K562 (cell line): ENCODE data around the gene ACADM. TPM values are rescaled to one million over a fixed set of nuclear protein-coding genes. Genes with fewer than 3 reads are reported as not detected.

Source experiments
- COPS2 ChIP-seq: fragments of 450-650 bp; conservative IDR thresholded peaks from 2 replicates; pipeline ENCODE4 v1.6.1; 2016; ENCODE audit warnings: mild to moderate bottlenecking, moderate library complexity
- GABPB1 ChIP-seq: sonication (generic); formaldehyde crosslinking; IDR thresholded peaks from 2 replicates; pipeline ENCODE4 v1.8.0; 2022; ENCODE audit warnings: mild to moderate bottlenecking, missing genetic modification reagents
- SMAD1 ChIP-seq: fragments of 150-350 bp; IDR thresholded peaks from 2 replicates; pipeline ENCODE4 v1.6.1; 2014; ENCODE audit warnings: low read length, low read depth; ENCODE audit not compliant: partially characterized antibody
- polyA plus RNA-seq, 8 experiments: library from polyadenylated mRNA; depleted of rRNA in 4 of 8; stranded (reverse) in 5 of 8; unstranded in 3 of 8; fragments of >200 nt; fragmentation: Nextera tagmentation in 2 of 8; fragmentation: Illumina TruSeq in 1 of 8; extraction: Ambion mirVana in 2 of 8; extraction: Trizol in 1 of 8; gene quantifications; 2 replicates each; pipeline versions ENCODE4 v1.2.1 to v1.2.3, GENCODE V29; 2011 to 2014; ENCODE audit warnings: inconsistent platforms in 1 of 8, missing spikeins in 1 of 8
- total RNA-seq, 7 experiments: library from RNA; depleted of rRNA in 6 of 7; stranded (reverse); fragments of >200 nt in 6 of 7; fragmentation: Illumina TruSeq in 2 of 7; extraction: Trizol in 2 of 7; gene quantifications; 2 replicates each; pipeline versions ENCODE4 v1.2.1 to v1.2.3, GENCODE V29; 2011 to 2021; ENCODE audit warnings: low replicate concordance in 1 of 7
- TF ChIP-seq, protein P1 (sequence below): fragments of 450-650 bp; IDR thresholded peaks from 2 replicates; pipeline ENCODE4 v1.6.1; 2016; ENCODE audit warnings: antibody characterized with exemption
- TF ChIP-seq, protein P2 (sequence below): fragments of 450-650 bp; formaldehyde crosslinking; conservative IDR thresholded peaks from 2 replicates; pipeline ENCODE4 v1.4.0; 2022; ENCODE audit warnings: mild to moderate bottlenecking, missing genetic modification characterization

ACADM gene
- total and polyA plus RNA-seq, 9 of the 15 experiments (the other 6 are each of a cell fraction or from before 2014, with no cell fraction given): 82.5 to 156 (median 123) TPM

DNA sequence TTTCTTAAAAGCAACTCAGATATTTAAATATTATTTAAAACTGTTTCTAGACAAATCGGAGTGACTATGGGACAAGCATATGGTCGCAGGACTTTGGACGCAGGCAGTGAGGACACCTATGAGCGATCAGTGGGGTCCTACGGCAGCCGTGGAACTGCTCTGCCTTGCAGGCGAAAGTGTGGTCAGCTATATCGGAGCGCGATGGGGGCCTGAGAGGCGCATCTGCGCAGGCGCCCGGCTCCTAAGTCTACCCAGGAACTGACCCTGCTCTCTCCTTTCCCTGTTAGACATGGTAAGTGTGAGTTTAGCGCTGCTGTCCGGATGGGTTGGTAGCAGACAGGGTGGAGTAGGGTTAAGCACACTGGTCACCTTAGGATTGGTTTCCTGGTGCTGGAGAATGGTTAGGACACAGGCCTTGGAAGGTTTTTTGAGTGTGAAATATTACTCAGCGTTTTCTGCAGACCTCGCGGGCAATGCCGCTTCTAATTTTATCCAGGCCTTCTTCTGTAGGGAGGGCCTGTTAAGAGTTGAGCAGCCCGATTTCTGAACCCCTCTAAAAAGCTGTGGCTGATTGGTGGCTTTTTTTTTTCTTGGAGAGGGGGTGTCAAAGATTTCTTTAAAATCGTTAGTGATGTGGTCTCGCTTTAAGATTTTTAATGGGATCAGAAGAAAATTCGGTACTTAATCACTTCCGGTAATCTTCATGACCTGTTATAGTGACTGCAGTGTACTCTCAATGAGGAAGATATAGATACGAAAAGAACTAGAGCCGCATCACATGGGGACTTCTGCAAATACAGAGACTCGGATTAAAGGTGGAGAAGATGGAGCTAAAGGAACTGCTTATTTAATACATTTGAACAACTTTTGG is 61.7 kb downstream of the ACADM start, which contains the start of gene RABGGTB (continued):
- TF ChIP-seq, protein P1, sequence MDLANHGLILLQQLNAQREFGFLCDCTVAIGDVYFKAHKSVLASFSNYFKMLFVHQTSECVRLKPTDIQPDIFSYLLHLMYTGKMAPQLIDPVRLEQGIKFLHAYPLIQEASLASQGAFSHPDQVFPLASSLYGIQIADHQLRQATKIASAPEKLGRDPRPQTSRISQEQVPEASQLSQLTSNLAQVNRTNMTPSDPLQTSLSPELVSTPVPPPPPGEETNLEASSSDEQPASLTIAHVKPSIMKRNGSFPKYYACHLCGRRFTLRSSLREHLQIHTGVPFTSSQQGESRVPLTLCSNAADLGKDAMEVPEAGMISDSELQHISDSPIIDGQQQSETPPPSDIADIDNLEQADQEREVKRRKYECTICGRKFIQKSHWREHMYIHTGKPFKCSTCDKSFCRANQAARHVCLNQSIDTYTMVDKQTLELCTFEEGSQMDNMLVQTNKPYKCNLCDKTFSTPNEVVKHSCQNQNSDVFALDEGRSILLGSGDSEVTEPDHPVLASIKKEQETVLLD: peak; percentile 89
- TF ChIP-seq, protein P2, sequence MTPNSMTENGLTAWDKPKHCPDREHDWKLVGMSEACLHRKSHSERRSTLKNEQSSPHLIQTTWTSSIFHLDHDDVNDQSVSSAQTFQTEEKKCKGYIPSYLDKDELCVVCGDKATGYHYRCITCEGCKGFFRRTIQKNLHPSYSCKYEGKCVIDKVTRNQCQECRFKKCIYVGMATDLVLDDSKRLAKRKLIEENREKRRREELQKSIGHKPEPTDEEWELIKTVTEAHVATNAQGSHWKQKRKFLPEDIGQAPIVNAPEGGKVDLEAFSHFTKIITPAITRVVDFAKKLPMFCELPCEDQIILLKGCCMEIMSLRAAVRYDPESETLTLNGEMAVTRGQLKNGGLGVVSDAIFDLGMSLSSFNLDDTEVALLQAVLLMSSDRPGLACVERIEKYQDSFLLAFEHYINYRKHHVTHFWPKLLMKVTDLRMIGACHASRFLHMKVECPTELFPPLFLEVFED (CRISPR knock-in tag): peak; percentile 83
- no peak for TF ChIP-seq GABPB1 (CRISPR knock-in tag)
- TF ChIP-seq COPS2: no peak
- TF ChIP-seq SMAD1: peak; percentile 93
